NCI-H2107 treated with DMSO at 0.1 percent for 48 hours (cell line): Measurements from ENCODE around the gene JAGN1.
A peak's percentile ranks its signal among the peaks of the same experiment; 100 is the strongest.
"Not testable (repeated sequence)": the region's sequence is repeated elsewhere in the genome, so short reads cannot be mapped to it uniquely, and the experiment has no call there.

ENCODE experiments used
- DNase-seq: peaks from one replicate; lab custom pipeline; 2025; ENCODE audit not compliant: unreplicated experiment; lab: John Stamatoyannopoulos, UW

The JAGN1 gene

GRCh38 chr3:9866639-9867038 is 23.8 kb upstream of the JAGN1 start:
- DNase-seq, result no peak

DNA sequence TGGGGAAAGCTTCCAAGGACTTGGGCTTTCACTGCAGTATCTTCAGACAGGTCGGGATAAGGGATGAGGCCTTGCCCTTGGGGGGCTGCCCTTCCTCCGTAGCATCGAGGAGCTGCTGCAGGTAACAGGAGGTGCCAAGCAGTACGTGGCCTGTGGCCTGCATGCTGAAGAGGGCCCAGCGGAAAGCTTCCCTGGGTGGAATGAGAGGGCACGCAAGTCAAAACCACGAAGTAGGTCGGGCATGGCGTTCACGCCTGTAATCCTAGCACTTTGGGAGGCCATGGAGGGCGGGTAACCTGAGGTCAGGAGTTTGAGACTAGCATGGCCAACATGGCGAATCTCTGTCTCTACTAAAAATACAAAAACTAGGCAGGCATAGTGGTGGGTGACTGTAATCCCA is 23.3 kb upstream of the JAGN1 start:
- no peak for DNase-seq

- no peak for DNase-seq
These were observed 20.5 kb upstream of the JAGN1 start for GRCh38 chr3:9869955-9870354.

DNA sequence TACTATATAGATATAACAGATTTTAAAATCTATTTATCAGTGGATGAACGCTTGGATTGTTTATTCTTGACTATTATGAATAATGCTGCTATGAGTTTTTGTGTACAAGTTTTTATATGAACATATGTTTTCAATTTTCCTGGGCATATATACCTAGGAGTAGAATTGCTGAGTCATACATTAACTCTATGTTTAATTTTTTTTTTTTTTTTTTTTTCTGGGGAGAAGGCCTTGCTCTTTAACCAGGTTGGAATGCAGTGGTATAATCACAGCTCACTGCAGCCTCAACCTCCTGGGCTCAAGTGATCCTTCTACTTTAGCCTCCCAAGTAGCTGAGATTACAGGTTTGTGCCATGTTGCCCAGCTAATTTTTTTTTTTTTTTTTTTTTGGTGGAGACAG is 19.4 kb upstream of the JAGN1 start:
- no peak for DNase-seq

GRCh38 chr3:9872067-9872466 is 18.3 kb upstream of the JAGN1 start:
- not testable (repeated sequence) for DNase-seq

- DNase-seq, result peak; percentile 43
These were observed 15.0 kb upstream of the JAGN1 start for GRCh38 chr3:9875448-9875847.

DNA sequence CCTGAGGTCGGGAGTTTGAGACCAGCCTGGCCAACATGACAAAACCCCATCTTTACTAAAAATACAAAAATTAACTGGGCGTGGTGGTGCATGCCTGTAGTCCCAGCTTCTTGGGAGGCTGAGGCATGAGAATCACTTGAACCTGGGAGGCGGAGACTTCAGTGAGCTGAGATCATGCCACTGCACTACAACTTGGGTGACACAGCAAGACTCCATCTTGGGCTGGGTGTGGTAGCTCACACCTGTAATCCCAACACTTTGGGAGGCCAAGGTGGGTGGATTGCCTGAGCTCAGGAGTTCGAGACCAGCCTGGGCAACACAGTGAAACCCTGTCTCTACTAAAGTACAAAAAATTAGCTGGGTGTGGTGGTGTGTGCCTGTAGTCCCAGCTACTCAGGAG is 14.2 kb upstream of the JAGN1 start:
- not testable (repeated sequence) for DNase-seq

DNA sequence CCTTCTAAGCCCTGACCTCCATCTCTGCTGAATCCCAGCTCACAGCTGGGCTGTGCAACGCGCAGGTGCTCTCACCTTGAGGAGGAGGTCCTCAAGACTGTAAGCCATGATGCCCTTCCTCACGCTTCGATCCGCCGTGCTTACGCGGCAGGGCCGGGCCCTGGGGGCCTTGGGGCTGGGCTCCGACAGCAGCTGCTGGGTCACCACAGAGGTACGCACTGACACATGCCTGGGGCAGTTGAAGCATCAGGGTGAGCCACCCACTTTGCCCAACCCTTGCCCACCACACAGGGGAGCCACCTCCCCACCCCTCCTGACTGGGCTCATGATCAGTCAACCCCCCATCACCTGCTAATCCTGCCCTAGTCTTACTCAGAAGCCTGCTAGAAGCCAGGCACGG is 13.4 kb upstream of the JAGN1 start:
- DNase-seq, result no peak

- no peak for DNase-seq
These were observed 11.7 kb upstream of the JAGN1 start for GRCh38 chr3:9878700-9879099.

DNA sequence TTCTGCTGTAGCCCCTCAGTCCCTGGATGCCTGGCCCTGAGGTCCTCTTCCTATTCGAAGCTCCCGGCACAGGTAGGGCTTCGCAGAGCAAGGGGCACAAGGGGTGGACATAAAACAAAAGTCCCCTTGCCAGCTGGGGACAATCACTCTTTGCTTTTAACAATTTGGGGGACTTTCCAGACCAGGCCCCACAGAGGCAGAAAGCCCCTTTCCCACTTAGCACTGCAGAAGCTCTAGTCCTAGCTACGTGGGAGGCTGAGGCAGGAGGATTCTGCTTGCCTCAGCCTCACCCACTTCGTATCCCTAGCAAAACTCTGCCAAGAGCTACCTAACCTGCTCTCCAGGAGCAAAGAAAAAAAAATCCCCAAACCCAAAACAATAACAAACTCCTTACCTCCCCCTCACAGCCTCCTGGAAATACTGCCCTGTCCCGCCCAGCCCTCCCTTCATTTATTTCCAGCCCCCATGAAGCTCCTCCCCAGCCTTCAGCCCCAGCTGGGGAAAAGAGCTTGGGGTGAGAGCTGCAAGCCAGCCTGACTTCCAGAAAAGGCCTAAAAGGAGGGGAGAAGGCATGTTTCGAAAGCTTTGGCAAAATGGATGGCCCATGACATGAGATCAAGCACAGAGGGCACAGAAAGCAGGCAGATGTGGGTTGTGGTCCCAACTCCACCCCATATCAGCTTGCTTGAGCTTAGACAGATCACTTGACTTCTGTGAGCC is 10.4 kb upstream of the JAGN1 start, which contains the start of gene CIDEC:
Gene CIDEC (minus strand): TSS at position 424 of the 720 bp plus-strand sequence. CDS start 1,767 bp downstream, outside the sequence.
- DNase-seq, result no peak

GRCh38 chr3:9881441-9881840 is 9.0 kb upstream of the JAGN1 start:
- DNase-seq, result no peak

- DNase-seq, result no peak
These were observed 6.5 kb upstream of the JAGN1 start for GRCh38 chr3:9883706-9884554.

GRCh38 chr3:9884555-9885165 is 5.8 kb upstream of the JAGN1 start:
- DNase-seq, result no peak

GRCh38 chr3:9886328-9886727 is 4.1 kb upstream of the JAGN1 start:
- DNase-seq, result no peak

- DNase-seq, result no peak
These were observed 2.9 kb upstream of the JAGN1 start for GRCh38 chr3:9887480-9887879.

DNA sequence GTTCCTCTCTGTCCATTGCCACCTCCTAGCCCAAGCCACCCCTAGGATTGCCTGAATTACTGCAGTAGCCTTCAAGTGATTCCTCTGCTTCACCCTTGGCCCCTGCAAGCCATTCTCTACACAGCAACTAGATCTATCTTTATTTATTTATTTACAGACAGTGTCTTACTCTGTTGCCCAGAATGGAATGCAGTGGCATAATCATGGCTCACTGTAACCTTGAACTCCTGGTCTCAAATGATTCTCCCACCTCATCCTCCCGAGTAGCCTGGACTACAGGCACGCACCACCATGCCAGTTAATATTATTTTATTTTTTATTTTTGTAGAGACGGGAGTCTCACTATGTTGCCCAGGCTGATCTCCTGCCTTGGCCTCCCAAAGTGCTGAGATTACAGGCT is 1.9 kb upstream of the JAGN1 start:
- DNase-seq, result no peak

DNA sequence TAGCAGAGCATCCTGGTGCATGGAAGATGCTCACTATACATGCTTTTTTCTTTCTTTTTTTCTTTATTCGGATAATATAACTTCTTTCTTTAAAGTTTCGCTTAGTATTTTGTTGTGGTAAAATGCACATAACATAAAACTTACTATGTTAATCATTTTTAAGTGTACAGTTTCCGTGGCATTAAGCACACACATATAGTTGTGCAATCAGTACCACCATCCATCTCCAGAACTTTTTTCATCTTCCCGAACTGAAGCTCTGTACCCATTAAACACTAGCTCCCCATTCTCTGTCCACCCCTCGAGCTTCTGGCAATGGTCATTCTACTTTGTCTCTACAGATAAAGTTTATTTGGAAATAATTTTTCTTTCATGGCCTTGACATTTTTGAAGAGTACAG is 1.0 kb upstream of the JAGN1 start:
- DNase-seq, result no peak

- no peak for DNase-seq
These were observed 737 bp downstream of the JAGN1 start for GRCh38 chr3:9891072-9891622.

DNA sequence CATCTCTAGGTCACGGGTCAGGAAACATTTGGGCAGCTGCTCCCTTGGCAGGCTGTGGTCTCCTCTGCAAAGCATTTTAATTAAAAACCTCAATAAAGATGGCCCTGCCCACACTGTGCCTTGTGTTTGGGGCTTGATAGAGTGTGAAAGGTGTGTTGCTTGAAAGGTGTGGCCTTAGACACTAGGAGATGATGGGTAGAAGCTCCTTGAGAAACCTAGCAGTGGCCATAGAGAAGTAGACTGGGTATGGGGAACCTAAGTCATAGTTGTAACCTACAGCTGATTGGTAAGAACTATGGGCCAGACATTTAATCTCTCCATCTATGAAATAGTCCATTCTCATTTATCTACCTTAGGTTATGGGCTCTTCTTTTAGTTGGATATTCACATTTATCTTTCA is 3.3 kb downstream of the JAGN1 start:
- no peak for DNase-seq

DNA sequence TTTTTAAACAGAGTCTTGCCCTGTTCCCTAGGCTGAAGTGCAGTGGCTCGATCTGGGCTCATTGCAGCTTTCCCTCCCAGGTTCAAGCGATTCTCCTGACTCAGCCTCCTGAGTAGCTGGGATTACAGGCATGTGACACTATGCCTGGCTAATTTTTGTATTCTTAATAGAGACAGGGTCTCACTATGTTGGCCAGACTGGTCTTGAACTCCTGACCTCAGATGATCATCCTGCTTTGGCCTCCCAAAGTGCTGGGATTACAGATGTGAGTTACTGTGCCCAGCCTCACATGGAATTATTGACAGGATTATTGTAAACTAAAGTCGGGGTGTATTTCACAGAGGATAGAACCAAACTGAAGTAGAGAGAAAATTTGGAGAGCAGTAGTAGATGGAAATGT is 5.3 kb downstream of the JAGN1 start:
- not testable (repeated sequence) for DNase-seq

DNA sequence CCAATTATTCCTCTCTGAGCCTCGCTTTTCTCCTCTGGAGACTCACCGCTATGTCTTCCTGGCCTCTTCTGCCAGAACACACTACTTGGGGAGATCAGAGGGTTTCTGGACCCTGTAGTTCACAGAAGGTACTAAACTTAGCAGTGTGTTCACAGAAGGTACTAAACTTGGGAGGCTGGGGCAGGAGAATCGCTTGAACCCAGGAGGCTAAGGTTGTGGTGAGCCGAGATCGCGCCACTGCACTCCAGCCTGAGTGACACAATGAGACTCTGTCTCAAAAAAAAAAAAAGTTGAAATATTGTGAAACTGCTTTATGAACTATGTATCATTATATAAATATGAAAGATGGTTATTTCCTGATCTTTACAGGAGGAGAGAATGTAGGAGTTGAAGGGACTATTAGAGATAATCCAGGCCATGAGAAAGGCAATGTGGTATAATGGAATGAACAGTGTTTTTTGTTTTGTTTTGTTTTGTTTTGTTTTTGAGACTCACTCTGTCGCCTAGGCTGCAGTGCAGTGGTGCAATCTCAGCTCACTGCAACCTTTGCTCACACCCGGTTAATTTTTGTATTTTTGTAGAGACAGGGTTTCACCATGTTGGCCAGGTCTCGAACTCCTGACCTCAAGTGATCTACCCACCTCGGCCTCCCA is 6.5 kb downstream of the JAGN1 start:
- DNase-seq, result not testable (repeated sequence)
